ENCODE results near the gene TCEANC.
"Not testable (repeated sequence)": the region's sequence is repeated elsewhere in the genome, so short reads cannot be mapped to it uniquely, and the experiment has no call there.

The TCEANC gene

GRCh38 chrX:13655674-13656073 lies 2.7 kb downstream of the TCEANC start:
- DNase-seq (ENCODE audit: low read depth) = no peak

GRCh38 chrX:13658602-13659001 lies 5.7 kb downstream of the TCEANC start:
- DNase-seq (ENCODE audit: low read depth) = no peak

GRCh38 chrX:13659063-13659462 lies 6.1 kb downstream of the TCEANC start:
- DNase-seq (ENCODE audit: low read depth) = no peak

GRCh38 chrX:13661735-13662288 lies 8.9 kb downstream of the TCEANC start:
- no peak for DNase-seq (ENCODE audit: low read depth)

- no peak for DNase-seq (ENCODE audit: low read depth)
These were observed 9.4 kb downstream of the TCEANC start for GRCh38 chrX:13662355-13662791.

GRCh38 chrX:13664020-13664419 lies 11.1 kb downstream of the TCEANC start:
- no peak for DNase-seq (ENCODE audit: low read depth)

- DNase-seq (ENCODE audit: low read depth) = no peak
These were observed 13.9 kb downstream of the TCEANC start for GRCh38 chrX:13666836-13667235.

- no peak for DNase-seq (ENCODE audit: low read depth)
These were observed 15.0 kb downstream of the TCEANC start for GRCh38 chrX:13667919-13668318.

GRCh38 chrX:13669246-13669737 lies 16.4 kb downstream of the TCEANC start:
- peak; percentile 51 for DNase-seq (ENCODE audit: low read depth)

GRCh38 chrX:13669755-13670154 lies 16.8 kb downstream of the TCEANC start:
- DNase-seq (ENCODE audit: low read depth) = not testable (repeated sequence)

GRCh38 chrX:13670197-13670596 lies 17.3 kb downstream of the TCEANC start:
- DNase-seq (ENCODE audit: low read depth) = no peak

- DNase-seq (ENCODE audit: low read depth) = no peak
These were observed 20.1 kb downstream of the TCEANC start for GRCh38 chrX:13673016-13673415.

- DNase-seq (ENCODE audit: low read depth) = no peak
These were observed 23.9 kb downstream of the TCEANC start for GRCh38 chrX:13676885-13677284.

GRCh38 chrX:13679700-13680099 lies 26.8 kb downstream of the TCEANC start:
- DNase-seq (ENCODE audit: low read depth) = not testable (repeated sequence)

GRCh38 chrX:13681595-13681994 lies 28.7 kb downstream of the TCEANC start:
- no peak for DNase-seq (ENCODE audit: low read depth)

GRCh38 chrX:13684361-13684760 lies 31.4 kb downstream of the TCEANC start:
- DNase-seq (ENCODE audit: low read depth) = no peak

- no peak for DNase-seq (ENCODE audit: low read depth)
These were observed 32.3 kb downstream of the TCEANC start for GRCh38 chrX:13685126-13685763.

GRCh38 chrX:13687203-13687602 lies 34.3 kb downstream of the TCEANC start:
- no peak for DNase-seq (ENCODE audit: low read depth)

GRCh38 chrX:13688384-13688957 lies 35.5 kb downstream of the TCEANC start:
- no peak for DNase-seq (ENCODE audit: low read depth)

GRCh38 chrX:13688958-13689740 lies 36.2 kb downstream of the TCEANC start, which contains the start of gene RAB9A:
Gene RAB9A, plus strand, starts transcription at chrX:13689128. Its CDS starts 19,619 bp downstream, at chrX:13708747.
- DNase-seq (ENCODE audit: low read depth) = peak; percentile 75

- no peak for DNase-seq (ENCODE audit: low read depth)
These were observed 36.8 kb downstream of the TCEANC start for GRCh38 chrX:13689741-13690211.

- no peak for DNase-seq (ENCODE audit: low read depth)
These were observed 37.9 kb downstream of the TCEANC start for GRCh38 chrX:13690836-13691235.
